ENCODE data around the gene ZDHHC24. TPM values are rescaled to one million over a fixed set of nuclear protein-coding genes. Genes with fewer than 3 reads are reported as not detected.

Gene ZDHHC24
- total RNA-seq, 4 donors from 2014 or later, result 5.9 to 12.1 (median 10.4) TPM

DNA sequence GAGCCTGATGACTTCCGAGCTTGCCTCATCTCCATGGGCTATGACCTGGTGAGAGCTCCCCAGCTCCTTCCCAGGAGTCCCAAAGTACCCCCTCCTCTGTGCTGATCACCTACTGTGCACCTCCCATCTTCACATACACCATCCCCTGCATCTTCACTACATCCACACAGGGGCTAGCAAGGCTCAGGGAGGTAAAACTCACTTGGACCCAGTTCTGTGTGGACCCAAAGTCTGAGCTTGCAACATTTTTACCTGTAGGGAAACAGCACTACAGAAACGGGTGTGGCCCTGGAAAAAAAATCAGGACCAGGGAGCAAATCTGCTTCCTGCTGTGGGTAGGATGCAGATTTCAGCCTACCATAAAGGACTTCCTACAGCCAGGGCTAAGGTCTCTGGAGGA is 16.4 kb upstream of the ZDHHC24 start:
- H3K4me3 ChIP-seq, result no peak overlapping the region
- H3K27me3 ChIP-seq, result peaks cover 6% of the 10 kb centered on the region
- no peak for ATAC-seq
- peaks cover 0 to 18% (median 6%) of the 10 kb centered on the region in 3 donors for H3K4me1 ChIP-seq
- peaks cover 0 to 45% of the 10 kb centered on the region in 2 donors for H3K36me3 ChIP-seq
- TF ChIP-seq POLR2AphosphoS5 (IDR thresholded peaks at IDR 0.05), result no peak
- TF ChIP-seq, protein P1, sequence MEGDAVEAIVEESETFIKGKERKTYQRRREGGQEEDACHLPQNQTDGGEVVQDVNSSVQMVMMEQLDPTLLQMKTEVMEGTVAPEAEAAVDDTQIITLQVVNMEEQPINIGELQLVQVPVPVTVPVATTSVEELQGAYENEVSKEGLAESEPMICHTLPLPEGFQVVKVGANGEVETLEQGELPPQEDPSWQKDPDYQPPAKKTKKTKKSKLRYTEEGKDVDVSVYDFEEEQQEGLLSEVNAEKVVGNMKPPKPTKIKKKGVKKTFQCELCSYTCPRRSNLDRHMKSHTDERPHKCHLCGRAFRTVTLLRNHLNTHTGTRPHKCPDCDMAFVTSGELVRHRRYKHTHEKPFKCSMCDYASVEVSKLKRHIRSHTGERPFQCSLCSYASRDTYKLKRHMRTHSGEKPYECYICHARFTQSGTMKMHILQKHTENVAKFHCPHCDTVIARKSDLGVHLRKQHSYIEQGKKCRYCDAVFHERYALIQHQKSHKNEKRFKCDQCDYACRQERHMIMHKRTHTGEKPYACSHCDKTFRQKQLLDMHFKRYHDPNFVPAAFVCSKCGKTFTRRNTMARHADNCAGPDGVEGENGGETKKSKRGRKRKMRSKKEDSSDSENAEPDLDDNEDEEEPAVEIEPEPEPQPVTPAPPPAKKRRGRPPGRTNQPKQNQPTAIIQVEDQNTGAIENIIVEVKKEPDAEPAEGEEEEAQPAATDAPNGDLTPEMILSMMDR (IDR thresholded peaks at IDR 0.05), result no peak
- no peak for TF ChIP-seq EP300 (IDR thresholded peaks at IDR 0.05)
- TF ChIP-seq POLR2A (IDR thresholded peaks at IDR 0.05), result no peak
- no peak overlapping the region for H3K27ac ChIP-seq
- 75 to 80% methylated on average over 1 to 2 of the region's 2 CpGs for WGBS, 2 donors (ENCODE audit: low coverage in 1 of 2)
- no peaks in the 10 kb centered on the region for H3K9me3 ChIP-seq

DNA sequence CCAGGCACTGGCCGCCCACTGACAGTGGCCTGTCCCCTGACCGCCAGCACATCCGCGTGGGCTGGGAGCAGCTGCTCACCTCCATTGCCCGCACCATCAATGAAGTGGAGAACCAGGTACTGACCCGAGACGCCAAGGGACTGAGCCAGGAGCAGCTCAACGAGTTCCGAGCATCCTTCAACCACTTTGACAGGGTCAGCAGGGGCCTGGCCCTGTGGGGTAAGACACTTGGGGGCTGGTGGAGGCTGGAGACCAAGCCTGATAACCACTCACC is 16.1 kb upstream of the ZDHHC24 start:
- Histone ChIP-seq H3K4me3 (no peak overlapping the region), H3K27me3 (peaks cover 9% of the 10 kb centered on the region), H3K9me3 (no peaks in the 10 kb centered on the region), H3K27ac (no peak overlapping the region), H3K36me3 (peaks cover 0 to 42% of the 10 kb centered on the region in 2 donors), H3K4me1 (peaks cover 0 to 15% (median 6%) of the 10 kb centered on the region in 3 donors)
- WGBS, 2 donors (ENCODE audit: low coverage in 1 of 2), result 100% methylated on average over 2 of the region's 9 CpGs; no CpG with 5 or more reads in 1 of the 2 donors
- no peak for ATAC-seq
- TF ChIP-seq POLR2AphosphoS5 (IDR thresholded peaks at IDR 0.05), result no peak
- no peak for TF ChIP-seq POLR2A (IDR thresholded peaks at IDR 0.05)
- TF ChIP-seq, protein P1 (IDR thresholded peaks at IDR 0.05), result no peak

DNA sequence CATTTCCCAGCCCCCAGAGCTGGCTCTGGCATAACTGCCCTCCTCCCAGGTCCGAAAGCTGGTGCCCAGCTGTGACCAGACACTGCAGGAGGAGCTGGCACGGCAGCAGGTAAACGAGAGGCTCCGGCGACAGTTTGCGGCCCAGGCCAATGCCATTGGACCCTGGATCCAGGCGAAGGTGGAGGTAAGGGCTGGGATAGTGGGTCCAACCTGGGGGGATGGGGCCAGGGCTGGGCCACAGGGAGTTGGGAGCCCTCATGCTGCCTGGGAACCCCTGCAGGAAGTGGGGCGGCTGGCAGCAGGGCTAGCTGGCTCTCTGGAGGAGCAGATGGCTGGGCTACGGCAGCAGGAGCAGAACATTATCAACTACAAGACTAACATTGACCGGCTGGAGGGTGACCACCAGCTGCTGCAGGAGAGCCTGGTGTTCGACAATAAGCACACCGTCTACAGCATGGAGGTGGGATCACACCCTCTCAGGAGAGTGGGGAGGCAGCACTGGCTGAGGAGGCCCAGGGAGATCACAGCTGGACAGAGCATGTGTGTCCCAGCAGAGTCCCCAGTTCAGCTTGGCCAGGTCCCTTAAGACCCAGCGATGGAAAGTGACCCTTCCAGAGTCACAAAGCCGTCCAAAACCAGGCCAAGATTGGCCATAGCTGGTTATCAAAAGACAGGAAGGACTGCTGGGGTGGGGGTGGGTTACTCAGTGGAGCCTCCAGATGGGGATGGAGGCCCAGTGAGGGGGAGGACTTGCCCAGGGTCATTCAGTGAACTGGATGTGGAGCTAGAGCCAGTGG is 15.5 kb upstream of the ZDHHC24 start:
- WGBS, 2 donors (ENCODE audit: low coverage in 1 of 2), result 0% methylated on average over 1 of the region's 14 CpGs; no CpG with 5 or more reads in 1 of the 2 donors
- Histone ChIP-seq H3K4me1 (peaks cover 0 to 15% (median 6%) of the 10 kb centered on the region in 3 donors), H3K27me3 (peaks cover 13% of the 10 kb centered on the region), H3K27ac (no peak overlapping the region), H3K9me3 (no peaks in the 10 kb centered on the region), H3K36me3 (peaks cover 0 to 36% of the 10 kb centered on the region in 2 donors), H3K4me3 (no peak overlapping the region)
- no peak for TF ChIP-seq EP300 (IDR thresholded peaks at IDR 0.05)
- TF ChIP-seq POLR2AphosphoS5 (IDR thresholded peaks at IDR 0.05), result no peak
- TF ChIP-seq, protein P1 (IDR thresholded peaks at IDR 0.05), result no peak
- no peak for TF ChIP-seq POLR2A (IDR thresholded peaks at IDR 0.05)
- no peak for ATAC-seq

DNA sequence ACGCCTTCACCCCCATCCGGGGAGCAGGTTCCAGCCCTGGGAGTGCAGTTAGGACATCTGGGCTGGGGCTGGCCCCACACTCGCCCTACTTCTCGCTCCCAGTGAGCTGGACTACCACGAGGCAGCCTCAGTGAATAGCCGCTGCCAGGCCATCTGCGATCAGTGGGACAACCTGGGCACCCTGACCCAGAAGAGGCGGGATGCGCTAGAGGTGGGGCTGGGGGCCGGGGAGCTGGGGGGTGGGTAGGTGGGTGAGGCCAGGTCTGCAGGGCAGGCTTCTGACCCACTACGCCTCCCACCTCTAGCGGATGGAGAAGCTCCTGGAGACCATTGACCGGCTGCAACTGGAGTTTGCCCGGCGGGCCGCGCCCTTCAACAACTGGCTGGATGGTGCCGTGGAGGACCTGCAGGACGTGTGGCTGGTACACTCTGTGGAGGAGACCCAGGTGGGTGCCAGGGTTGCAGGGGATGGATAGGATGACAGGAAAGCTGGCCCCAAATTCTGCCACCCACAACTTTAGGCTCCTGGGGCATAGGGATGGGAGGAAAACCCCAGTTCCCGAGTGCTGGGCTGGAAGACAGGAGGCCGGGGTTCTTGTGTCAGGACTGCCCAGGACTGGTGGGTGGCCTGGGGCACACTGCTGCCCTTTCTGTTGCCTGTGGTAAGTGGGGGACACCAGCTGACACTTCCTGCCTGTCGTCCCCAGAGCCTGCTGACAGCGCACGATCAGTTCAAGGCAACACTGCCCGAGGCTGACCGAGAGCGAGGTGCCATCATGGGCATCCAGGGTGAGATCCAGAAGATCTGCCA is 14.2 kb upstream of the ZDHHC24 start:
- no peak overlapping the region for H3K4me3 ChIP-seq
- no CpG with 5 or more reads among the region's 27 CpGs for WGBS, 2 donors (ENCODE audit: low coverage in 1 of 2)
- peaks cover 0 to 15% (median 6%) of the 10 kb centered on the region in 3 donors for H3K4me1 ChIP-seq
- peaks cover 20% of the 10 kb centered on the region for H3K27me3 ChIP-seq
- ATAC-seq, result no peak
- no peaks in the 10 kb centered on the region for H3K9me3 ChIP-seq
- H3K27ac ChIP-seq, result no peak overlapping the region
- TF ChIP-seq EP300 (IDR thresholded peaks at IDR 0.05) (no peak), POLR2AphosphoS5 (IDR thresholded peaks at IDR 0.05) (no peak), POLR2A (IDR thresholded peaks at IDR 0.05) (no peak)
- TF ChIP-seq, protein P1 (IDR thresholded peaks at IDR 0.05), result no peak
- H3K36me3 ChIP-seq, result peaks cover 0 to 23% of the 10 kb centered on the region in 2 donors

All from gastroesophageal sphincter (tissue), 4 donors.